ENCODE results near the gene GCSAM. TPM values are rescaled to one million over a fixed set of nuclear protein-coding genes. Genes with fewer than 3 reads are reported as not detected.

Gene GCSAM
- total RNA-seq, 1 donor from 2014 or later: not detected

DNA sequence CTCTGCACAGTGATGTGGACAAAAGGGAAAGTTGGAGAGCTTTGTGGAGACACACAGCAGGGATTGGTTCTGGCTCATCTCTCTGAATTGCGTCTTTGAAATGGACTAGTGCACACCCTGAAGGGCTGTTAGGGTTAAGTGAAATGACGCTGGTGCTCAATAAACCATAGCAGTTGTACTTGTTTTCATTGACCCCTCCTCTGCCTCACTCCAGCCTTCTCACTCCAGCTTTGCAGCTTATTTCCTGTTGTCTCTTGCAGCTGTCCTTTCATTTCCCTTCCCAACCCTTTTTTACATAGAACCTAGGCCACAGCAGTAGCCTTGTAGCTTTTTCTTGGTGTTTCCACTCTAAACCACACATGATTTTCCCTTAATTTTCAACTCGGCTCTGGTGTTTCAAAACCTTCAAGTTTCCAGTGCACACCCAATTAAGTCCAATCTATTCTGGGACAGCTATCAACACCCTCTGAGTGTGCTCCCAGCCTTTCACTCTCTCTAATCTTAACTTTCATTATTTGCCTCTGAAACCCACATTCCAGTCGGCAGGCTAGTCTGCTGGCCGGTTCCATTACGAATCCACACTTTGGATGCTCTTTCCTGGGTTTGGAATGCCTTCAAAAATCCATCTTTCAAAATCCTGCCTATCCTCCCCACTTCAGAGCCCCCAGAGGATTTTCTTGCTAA lies 40.4 kb downstream of the GCSAM start:
- DNase-seq (ENCODE audit: low read depth): peak; percentile 79
- TF ChIP-seq, protein P1, sequence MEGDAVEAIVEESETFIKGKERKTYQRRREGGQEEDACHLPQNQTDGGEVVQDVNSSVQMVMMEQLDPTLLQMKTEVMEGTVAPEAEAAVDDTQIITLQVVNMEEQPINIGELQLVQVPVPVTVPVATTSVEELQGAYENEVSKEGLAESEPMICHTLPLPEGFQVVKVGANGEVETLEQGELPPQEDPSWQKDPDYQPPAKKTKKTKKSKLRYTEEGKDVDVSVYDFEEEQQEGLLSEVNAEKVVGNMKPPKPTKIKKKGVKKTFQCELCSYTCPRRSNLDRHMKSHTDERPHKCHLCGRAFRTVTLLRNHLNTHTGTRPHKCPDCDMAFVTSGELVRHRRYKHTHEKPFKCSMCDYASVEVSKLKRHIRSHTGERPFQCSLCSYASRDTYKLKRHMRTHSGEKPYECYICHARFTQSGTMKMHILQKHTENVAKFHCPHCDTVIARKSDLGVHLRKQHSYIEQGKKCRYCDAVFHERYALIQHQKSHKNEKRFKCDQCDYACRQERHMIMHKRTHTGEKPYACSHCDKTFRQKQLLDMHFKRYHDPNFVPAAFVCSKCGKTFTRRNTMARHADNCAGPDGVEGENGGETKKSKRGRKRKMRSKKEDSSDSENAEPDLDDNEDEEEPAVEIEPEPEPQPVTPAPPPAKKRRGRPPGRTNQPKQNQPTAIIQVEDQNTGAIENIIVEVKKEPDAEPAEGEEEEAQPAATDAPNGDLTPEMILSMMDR (conservative IDR thresholded peaks at IDR 0.05; ENCODE audit: low read depth, low read length): no peak
- peak overlapping the region; percentile 33 for H3K4me3 ChIP-seq (ENCODE audit: low read depth, low read length)

DNA sequence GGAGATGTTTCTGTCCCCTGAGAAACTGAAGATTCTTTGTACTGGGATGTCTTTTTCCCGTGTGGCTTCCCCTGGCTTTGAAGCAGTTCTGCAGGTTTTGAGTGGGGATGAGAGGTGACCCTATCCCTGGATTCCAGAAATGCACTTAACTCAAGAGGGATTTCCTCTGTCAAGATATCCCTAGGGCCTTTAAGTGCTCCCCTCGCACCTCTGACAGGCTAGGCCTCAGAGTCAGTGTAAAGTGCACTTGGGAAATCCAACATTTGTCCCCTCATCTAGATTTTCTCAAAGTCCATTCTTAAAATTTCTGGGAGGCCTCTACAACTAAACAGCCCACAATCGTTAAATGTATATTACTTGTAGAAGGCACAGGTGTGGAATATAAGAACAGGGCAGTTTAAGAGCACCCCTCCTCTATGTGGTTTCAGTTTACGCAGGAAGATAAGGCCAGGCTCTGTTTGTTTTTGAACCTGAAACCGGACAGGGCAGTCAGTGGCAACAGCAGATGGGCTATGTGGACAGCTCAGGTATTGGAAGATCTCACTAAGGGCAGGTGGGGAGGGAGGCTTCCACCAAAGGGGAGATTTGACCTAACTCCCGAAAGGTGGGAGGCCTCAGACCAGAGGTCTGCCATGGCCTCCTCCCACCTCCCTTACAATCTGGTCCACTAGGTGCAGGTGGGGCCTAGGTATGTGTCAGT lies 42.0 kb downstream of the GCSAM start:
- TF ChIP-seq, protein P1 (conservative IDR thresholded peaks at IDR 0.05; ENCODE audit: low read depth, low read length): no peak
- no peak overlapping the region for H3K4me3 ChIP-seq (ENCODE audit: low read depth, low read length)
- DNase-seq (ENCODE audit: low read depth): no peak

DNA sequence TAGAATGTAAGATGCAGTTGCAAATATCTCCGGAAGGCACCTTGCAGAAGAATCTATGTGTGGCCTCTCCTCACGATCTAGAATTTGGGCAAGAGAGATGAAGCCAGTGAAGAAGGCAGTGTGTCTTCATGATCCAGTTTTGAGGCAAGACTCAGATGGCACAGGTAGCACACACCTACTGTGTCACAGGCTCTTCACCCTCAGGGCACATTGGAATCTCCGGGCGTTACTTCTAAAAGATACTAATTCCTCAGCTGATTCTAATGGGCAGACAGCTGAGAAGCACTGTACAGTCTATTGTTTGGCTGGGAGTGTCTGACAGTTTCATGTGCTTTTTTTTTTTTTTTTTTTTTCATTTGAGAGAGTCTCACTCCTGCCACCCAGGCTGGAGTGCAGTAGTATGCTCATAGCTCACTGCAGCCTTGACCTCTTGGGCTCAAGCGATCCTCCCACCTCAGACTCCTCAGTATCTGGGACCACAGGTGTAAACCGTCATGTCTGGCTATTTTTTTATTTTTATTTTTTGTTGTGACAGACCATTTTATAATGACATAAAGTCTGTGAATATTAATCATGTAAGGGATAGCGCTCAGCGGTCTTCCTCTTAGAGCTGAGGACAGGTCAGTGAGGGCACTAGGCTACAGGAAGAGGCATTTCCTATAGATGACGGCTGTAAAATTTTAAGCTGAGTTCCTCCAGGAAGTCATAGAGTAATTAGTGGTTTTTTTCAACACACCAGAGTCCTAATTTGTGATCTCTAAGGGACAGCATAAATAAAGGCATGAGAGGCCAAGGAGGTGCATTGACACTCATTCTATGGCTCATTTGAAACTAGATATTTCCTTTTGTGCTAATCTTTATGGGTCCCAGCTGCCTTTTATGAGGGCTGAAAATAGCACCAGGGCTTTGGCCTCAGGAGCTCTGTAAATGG lies 42.8 kb downstream of the GCSAM start:
- TF ChIP-seq, protein P1 (conservative IDR thresholded peaks at IDR 0.05; ENCODE audit: low read depth, low read length): no peak
- no peak for DNase-seq (ENCODE audit: low read depth)
- H3K4me3 ChIP-seq (ENCODE audit: low read depth, low read length): no peak overlapping the region

DNA sequence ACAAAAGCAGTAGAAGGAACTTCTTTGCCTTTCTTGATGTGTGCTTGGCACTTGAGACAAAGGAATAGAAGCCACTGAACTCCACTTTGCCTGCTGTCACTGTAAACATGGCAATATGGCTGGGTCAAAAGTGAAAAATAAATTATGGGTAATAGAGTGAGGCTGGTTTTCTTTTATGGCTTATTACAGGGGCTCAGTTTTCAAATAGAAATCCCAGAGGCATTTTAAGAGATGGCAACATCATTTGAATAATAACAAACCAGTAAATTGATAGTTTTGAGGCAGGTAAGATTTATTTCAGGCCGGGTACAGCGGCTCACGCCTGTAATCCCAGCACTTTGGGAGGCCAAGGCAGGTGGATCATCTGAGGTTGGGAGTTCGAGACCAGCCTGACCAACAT lies 44.1 kb downstream of the GCSAM start:
- no peak overlapping the region for H3K4me3 ChIP-seq (ENCODE audit: low read depth, low read length)
- no peak for DNase-seq (ENCODE audit: low read depth)
- TF ChIP-seq, protein P1 (conservative IDR thresholded peaks at IDR 0.05; ENCODE audit: low read depth, low read length): no peak

DNA sequence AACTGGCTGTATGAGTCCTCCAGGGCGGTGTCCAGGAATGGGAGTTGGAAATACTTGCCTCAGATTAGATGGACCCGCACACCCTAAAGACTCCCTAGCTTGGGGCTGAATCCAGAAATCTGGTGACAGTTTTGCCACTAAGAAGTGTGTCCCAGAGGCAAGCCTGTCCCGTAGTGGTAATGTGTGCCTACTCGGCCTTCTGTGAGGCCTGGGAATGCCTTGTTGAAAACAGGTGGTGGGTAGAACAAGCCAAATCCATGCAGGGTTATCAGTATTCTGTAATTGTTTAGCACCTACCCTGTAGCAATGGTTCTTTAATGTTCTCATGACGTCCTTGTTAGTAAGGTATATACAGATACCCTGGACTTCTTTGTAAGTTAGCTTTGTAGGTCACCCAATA lies 45.3 kb downstream of the GCSAM start:
- no peak for DNase-seq (ENCODE audit: low read depth)
- H3K4me3 ChIP-seq (ENCODE audit: low read depth, low read length): peak overlapping the region; percentile 73
- TF ChIP-seq, protein P1 (conservative IDR thresholded peaks at IDR 0.05; ENCODE audit: low read depth, low read length): no peak

DNA sequence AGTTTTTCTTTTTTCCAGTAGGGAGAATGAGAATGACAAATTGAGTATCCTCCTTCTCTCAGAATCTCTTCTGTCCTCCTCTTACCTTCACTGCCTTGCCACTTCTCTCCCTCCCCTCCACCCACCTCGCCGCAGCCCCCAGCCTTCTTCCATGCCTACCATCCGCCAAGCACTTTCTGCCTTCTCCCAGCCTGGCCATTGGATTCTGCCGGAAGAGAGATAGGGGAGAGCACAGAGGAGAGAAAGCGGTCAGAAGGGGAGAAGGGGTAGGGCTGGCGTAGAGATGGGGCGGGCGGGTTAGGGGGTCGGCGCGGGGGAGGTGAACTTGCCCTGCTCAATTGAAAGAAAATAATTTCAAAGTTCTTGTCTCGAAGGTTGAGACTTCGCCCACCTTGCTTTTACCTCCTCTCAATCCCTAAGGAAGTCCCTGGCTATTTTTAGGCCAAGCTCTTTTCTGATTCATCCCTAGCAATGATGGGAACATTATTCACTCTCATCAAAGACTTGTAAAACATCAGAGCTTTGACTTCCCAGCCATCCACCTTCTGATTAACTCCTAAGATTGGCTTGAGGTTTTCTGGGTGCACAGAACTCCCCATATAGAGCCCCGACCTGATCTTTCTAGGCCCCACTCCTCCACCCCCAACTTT lies 46.0 kb downstream of the GCSAM start:
- TF ChIP-seq, protein P1 (conservative IDR thresholded peaks at IDR 0.05; ENCODE audit: low read depth, low read length): no peak
- DNase-seq (ENCODE audit: low read depth): no peak
- H3K4me3 ChIP-seq (ENCODE audit: low read depth, low read length): peak overlapping the region; percentile 73
